T-helper 1 cell treated with Interleukin-12 subunit alpha and Interleukin-12 subunit beta and Interleukin-4 antibody, amounts not matched to agents 30 ng/mL and 1 ng/mL, for 36 hours (primary cell): Measurements from ENCODE around the gene EGLN2. TPM values are rescaled to one million over a fixed set of nuclear protein-coding genes. Genes with fewer than 3 reads are reported as not detected.
"Not testable (repeated sequence)": the region's sequence is repeated elsewhere in the genome, so short reads cannot be mapped to it uniquely, and the experiment has no call there.

ENCODE experiments used
- intact Hi-C: fragments of 100-400 bp; cut with micrococcal nuclease; formaldehyde crosslinking; loops from one replicate; pipeline ENCODE4 v1.15.1; 2024
- total RNA-seq: library from RNA; stranded (reverse); gene quantifications from 2 replicates; pipeline ENCODE4 v1.2.3, GENCODE V29; 2022

Gene EGLN2
- 128 TPM in 2 replicates for total RNA-seq

- intact Hi-C loops = loop anchor here (1.0 to 5.0 kb wide), 16 partner anchors 7 to 553 kb away; partner anchors contain the start of genes ACTMAP, BLVRB, C19orf47 and NUMBL
Measured at GRCh38 chr19:40798683-40799557, at the start of gene EGLN2. Gene EGLN2 (plus strand): TSS chr19:40799191. CDS start chr19:40800573, 1,382 bp downstream.

GRCh38 chr19:40750058-40750873 lies 48.7 kb upstream of the EGLN2 start, which contains the start of gene ACTMAP:
Gene ACTMAP (minus strand): TSS chr19:40750477. CDS start chr19:40749803, 674 bp downstream.
- intact Hi-C loops = loop anchor here (1.0 to 5.0 kb wide), 9 partner anchors 27 to 647 kb away; partner anchors contain the start of genes AKT2, BCKDHA, COQ8B and EXOSC5

GRCh38 chr19:40750874-40751537 lies 48.0 kb upstream of the EGLN2 start, which contains the start of gene SNRPA:
Gene SNRPA (plus strand): TSS chr19:40751203. CDS start chr19:40751409, 206 bp downstream.
- intact Hi-C loops = loop anchor here (1.0 to 5.0 kb wide), 14 partner anchors 26 to 1339 kb away; partner anchors contain the start of genes AKT2, BCKDHA, BLVRB and COQ8B

GRCh38 chr19:40752257-40752781 lies 46.7 kb upstream of the EGLN2 start:
- intact Hi-C loops = loop anchor here (5.0 kb wide), 1 partner anchor 645 kb away; the partner anchor contains the start of genes BCKDHA and EXOSC5

GRCh38 chr19:40754611-40755247 lies 44.3 kb upstream of the EGLN2 start:
- intact Hi-C loops = loop anchor here (1.0 to 5.0 kb wide), 2 partner anchors 44 to 643 kb away; partner anchors contain the start of genes BCKDHA and EXOSC5

GRCh38 chr19:40755248-40755624 lies 43.8 kb upstream of the EGLN2 start:
- intact Hi-C loops = loop anchor here (1.0 kb wide), 1 partner anchor 43 kb away; no protein-coding TSS in a partner anchor

GRCh38 chr19:40755791-40756190 lies 43.2 kb upstream of the EGLN2 start:
- intact Hi-C loops = loop anchor here (1.0 kb wide), 1 partner anchor 43 kb away; no protein-coding TSS in a partner anchor

- intact Hi-C loops = no loop called here
Measured at GRCh38 chr19:40756502-40757110, 42.4 kb upstream of the EGLN2 start.

GRCh38 chr19:40758491-40758890 lies 40.5 kb upstream of the EGLN2 start:
- intact Hi-C loops = no loop called here

GRCh38 chr19:40759352-40759751 lies 39.6 kb upstream of the EGLN2 start:
- intact Hi-C loops = no loop called here

GRCh38 chr19:40762754-40763470 lies 36.1 kb upstream of the EGLN2 start:
- intact Hi-C loops = no loop called here

GRCh38 chr19:40763526-40763925 lies 35.5 kb upstream of the EGLN2 start:
- intact Hi-C loops = no loop called here

- intact Hi-C loops = no loop called here
Measured at GRCh38 chr19:40763963-40764362, 35.0 kb upstream of the EGLN2 start.

GRCh38 chr19:40766385-40766784 lies 32.6 kb upstream of the EGLN2 start:
- intact Hi-C loops = not testable (repeated sequence)

- intact Hi-C loops = no loop called here
Measured at GRCh38 chr19:40768869-40769268, 30.1 kb upstream of the EGLN2 start.

GRCh38 chr19:40771101-40771862 lies 27.7 kb upstream of the EGLN2 start:
- intact Hi-C loops = loop anchor here (10.0 kb wide), 1 partner anchor 764 kb away; no protein-coding TSS in a partner anchor

GRCh38 chr19:40774916-40775631 lies 23.9 kb upstream of the EGLN2 start, which contains the start of gene MIA:
Gene MIA (plus strand): TSS chr19:40775521. CDS start chr19:40775543, 22 bp downstream.
- intact Hi-C loops = loop anchor here (10.0 kb wide), 1 partner anchor 760 kb away; no protein-coding TSS in a partner anchor
